SW 1271 (cell line): ENCODE data around the gene C1S.
"Not testable (repeated sequence)": the region's sequence is repeated elsewhere in the genome, so short reads cannot be mapped to it uniquely, and the experiment has no call there.

Experiments
- DNase-seq, 2 experiments: peaks; one replicate each; lab custom pipeline; 2025; lab: John Stamatoyannopoulos, UW

The C1S gene

GRCh38 chr12:7060353-7060954, at the start of gene C1S:
C1S (plus strand) TSS chr12:7060718; CDS start chr12:7061913, 1,195 bp downstream.
- DNase-seq, result peak in 1 of 2 experiments; percentile 15

- DNase-seq, result not testable (repeated sequence)
These were observed 49.1 kb upstream of the C1S start for GRCh38 chr12:7011398-7011797.

GRCh38 chr12:7012024-7012607, 48.4 kb upstream of the C1S start:
- no peak for DNase-seq

GRCh38 chr12:7013101-7013500, 47.4 kb upstream of the C1S start:
- no peak for DNase-seq

- no peak for DNase-seq
These were observed 44.8 kb upstream of the C1S start for GRCh38 chr12:7015555-7016370.

GRCh38 chr12:7016958-7017571, 43.5 kb upstream of the C1S start:
- DNase-seq, result no peak

GRCh38 chr12:7017870-7018349, 42.6 kb upstream of the C1S start:
- DNase-seq, result no peak

GRCh38 chr12:7018350-7019042, 42.0 kb upstream of the C1S start, which contains the start of gene LPCAT3:
LPCAT3 (minus strand) TSS chr12:7018476; CDS start chr12:7018424, 52 bp downstream.
- DNase-seq, result peak; percentile 94 to 96

- no peak for DNase-seq
These were observed 41.4 kb upstream of the C1S start for GRCh38 chr12:7019043-7019569.

GRCh38 chr12:7021956-7022355, 38.6 kb upstream of the C1S start:
- no peak for DNase-seq

- DNase-seq, result no peak
These were observed 37.4 kb upstream of the C1S start for GRCh38 chr12:7023114-7023513.

GRCh38 chr12:7026854-7027253, 33.7 kb upstream of the C1S start:
- no peak for DNase-seq

- no peak for DNase-seq
These were observed 29.2 kb upstream of the C1S start for GRCh38 chr12:7031306-7031705.

- DNase-seq, result no peak
These were observed 27.5 kb upstream of the C1S start for GRCh38 chr12:7032990-7033389.

GRCh38 chr12:7034464-7034863, 26.1 kb upstream of the C1S start:
- no peak for DNase-seq

- DNase-seq, result no peak
These were observed 25.1 kb upstream of the C1S start for GRCh38 chr12:7035463-7035862.

- not testable (repeated sequence) for DNase-seq
These were observed 23.1 kb upstream of the C1S start for GRCh38 chr12:7037411-7037810.

GRCh38 chr12:7038591-7038990, 21.9 kb upstream of the C1S start:
- no peak for DNase-seq

- DNase-seq, result no peak
These were observed 21.1 kb upstream of the C1S start for GRCh38 chr12:7039403-7039802.

GRCh38 chr12:7042842-7043241, 17.7 kb upstream of the C1S start:
- peak in 1 of 2 experiments; percentile 69 for DNase-seq

GRCh38 chr12:7045913-7046312, 14.6 kb upstream of the C1S start:
- no peak for DNase-seq
